NK-92 (cell line): ENCODE measurements around the gene NARF.

Experiments
- DNase-seq: peaks from one replicate; lab custom pipeline; 2025; ENCODE audit not compliant: unreplicated experiment; lab: John Stamatoyannopoulos, UW

Gene NARF

DNA sequence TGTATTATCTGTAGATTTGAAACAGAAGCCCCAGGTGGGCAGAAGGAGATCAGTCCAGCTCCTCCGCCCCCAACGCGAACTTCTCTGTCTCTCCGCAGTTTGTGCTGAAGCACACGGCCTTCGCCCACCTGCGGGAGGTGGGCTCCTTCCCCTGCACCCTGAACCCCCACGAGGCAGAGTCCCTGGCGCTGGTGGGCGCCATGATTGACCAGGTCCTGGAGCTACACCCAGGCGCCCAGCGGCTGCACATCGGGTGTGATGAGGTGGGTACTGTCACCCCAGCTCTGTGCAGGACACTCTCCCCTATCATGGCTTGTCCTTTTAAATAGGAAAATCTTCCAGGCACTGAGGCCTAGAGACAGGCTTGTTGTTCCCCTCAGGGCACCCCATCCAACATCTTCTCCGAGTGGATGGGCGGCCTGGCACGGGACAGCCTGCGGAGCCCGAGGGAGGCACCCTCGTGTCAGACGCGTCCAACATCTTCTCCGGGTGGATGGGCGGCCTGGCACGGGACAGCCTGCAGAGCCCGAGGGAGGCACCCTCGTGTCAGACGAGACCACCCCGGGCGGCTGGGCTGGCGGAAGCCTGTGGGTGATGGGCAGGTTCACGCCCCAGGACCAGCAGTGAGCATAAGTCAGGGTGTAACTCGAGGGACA is 24.9 kb upstream of the NARF start:
- no peak for DNase-seq

DNA sequence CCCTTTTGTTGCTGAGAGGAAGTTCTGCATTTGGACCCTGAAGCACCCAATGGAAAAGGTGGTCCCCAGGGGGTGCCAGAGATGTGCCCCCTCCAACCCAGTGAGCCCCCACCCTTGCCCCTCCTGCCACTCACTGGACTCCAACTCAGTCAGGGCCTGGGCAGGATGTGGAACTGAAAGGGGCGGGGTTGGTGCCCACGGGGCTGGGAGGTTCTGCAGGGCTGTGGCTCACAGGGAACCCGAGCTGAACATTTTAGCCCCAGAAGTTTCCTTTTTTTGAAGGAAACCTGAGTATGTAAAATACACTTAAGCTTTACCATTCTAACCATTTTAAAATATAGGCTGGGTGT is 24.4 kb upstream of the NARF start:
- DNase-seq: no peak

GRCh38 chr17:82435103-82435502 is 23.4 kb upstream of the NARF start:
- no peak for DNase-seq

DNA sequence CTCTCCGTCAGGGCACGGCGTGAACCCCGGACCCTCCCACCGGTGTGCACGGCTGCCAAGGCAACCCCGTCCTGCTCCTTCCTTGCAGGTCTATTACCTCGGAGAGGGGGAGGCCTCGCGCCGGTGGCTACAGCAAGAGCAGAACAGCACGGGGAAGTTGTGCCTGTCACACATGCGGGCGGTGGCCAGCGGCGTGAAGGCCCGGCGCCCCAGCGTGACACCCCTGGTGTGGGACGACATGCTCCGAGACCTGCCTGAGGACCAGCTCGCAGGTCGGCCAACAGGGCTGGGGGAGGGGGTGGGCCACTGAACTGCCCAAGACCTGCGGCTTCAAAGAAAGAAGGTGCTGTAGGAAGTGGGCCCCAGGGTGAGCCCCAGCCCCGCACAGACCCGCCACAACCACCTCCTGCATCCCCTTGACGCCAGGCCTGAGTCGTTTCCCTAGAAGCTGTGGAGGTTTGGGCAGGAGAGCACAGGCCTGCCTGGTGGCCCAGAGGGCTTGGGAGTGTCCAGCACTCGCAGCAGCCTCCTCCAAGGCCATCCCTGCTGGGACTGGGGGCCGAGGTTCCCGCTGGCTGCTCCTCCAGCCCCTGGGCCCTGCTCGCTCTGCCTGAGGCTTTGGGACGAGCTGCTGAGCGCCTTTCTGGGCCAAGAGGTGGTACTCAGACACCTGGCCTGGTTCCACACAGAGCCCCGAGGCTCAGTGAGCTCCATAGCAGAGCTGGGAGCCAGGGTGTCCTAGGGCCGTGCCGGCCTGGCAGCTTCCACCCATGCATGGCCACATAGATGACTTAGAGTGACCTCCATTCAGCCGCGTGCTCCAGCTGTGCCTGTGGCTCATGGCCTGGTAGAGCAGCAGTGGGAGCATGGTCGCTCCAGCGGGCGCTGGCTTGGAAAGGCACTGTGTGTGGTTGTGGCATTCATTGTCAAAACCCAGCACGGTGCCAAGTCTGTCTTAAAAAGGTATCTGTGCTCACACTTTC is 22.6 kb upstream of the NARF start:
- no peak for DNase-seq

GRCh38 chr17:82436601-82437324 is 21.8 kb upstream of the NARF start:
- no peak for DNase-seq

- DNase-seq: no peak
Observed at GRCh38 chr17:82437325-82437668, 21.2 kb upstream of the NARF start.

DNA sequence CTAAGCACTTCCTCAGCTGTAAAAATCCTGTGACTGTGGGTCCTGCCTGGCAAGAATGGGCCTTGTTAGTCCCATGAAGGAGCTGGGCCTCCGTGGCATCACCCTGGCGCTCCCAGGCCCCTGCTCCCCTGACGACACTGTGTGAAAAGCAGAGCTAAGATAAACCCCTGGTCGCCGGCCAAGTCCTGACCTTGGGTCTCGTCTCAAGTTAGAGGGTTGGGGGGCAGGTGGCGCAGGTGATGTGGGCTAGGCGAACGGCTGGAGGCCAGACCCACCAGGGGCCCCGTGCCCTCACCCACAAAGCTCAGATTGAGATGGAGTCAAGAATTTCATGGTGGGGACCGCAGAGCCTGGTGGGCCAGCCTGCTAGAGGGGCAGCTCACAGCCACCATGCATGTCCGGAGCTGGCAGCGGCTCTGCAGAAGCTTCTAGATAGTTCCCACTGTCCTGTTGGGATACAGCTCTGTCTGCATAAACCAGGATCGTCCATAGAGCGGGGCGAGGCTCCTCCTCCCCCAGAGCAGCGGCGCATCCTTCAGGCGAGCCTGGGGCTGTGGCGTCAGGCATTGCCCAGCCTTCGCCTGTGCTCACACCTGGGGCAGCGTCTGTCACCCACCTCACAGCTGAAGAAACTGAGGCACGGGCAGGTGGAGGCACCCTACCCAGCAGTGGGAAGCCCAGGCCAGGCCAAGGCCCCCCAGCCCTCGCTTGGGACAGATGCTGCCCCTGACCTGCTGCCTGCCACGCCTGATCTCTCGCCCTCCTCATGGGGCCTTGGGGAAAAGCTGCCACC is 19.9 kb upstream of the NARF start:
- DNase-seq: no peak

DNA sequence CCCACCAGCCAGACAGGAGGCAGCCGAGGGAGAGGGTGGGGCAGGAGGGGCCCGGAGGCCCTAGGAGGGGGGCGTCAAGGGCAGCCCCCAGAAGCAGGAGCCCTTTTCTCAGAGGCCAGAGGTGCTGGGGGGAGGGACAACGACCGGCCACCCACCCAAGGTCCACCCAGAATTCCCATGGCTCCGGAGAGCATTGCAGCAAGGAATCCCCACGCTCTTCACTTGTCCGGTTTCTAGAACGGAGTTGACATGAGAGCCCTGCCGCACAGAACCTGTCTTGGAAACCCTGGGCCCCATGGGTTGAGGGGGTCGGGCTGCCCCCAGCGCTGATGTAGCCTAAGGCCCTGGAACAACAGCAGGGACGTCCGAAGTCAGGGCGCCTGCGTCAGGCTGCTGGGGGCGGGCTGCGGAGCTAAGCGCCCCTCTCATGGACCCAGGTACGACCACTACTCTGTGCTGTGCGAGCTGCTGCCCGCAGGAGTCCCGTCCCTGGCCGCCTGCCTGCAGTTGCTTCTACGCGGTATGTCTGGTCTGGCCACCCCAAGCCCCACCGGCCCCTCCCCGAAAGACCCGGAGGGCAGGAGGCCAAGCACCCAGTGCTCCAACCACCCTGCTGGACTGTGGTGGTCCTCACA is 19.2 kb upstream of the NARF start:
- no peak for DNase-seq

GRCh38 chr17:82439829-82440365 is 18.6 kb upstream of the NARF start:
- DNase-seq: no peak

GRCh38 chr17:82440469-82440981 is 18.0 kb upstream of the NARF start:
- DNase-seq: no peak

DNA sequence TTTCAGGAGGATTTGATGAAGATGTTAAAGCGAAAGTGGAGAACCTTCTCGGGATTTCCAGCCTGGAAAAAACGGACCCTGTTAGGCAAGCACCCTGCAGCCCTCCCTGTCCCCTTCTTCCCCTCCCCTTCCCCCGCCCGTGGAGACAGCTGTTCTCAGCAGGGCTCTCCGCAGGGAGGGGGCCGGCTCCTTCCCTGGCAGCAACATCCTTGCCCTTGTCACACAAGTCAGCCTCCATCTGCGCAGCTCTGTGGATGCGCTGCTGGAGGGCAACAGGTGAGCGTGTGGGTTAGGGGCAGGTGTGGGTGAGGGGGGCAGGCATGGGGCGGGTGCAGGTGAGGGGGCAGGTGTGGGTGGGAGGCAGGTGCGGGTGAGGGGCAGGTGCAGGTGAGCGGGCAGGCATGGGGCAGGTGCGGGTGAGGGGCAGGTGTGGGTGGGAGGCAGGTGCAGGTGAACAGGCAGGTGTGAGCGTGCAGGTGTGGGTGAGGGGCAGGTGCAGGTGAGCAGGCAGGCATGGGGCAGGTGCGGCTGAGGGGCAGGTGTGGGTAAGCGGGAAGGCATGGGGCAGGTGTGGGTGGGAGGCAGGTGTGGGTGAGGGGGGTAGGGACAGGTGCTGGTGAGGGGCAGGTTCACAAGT is 17.4 kb upstream of the NARF start:
- DNase-seq: no peak

GRCh38 chr17:82441691-82442487 is 16.7 kb upstream of the NARF start:
- no peak for DNase-seq

DNA sequence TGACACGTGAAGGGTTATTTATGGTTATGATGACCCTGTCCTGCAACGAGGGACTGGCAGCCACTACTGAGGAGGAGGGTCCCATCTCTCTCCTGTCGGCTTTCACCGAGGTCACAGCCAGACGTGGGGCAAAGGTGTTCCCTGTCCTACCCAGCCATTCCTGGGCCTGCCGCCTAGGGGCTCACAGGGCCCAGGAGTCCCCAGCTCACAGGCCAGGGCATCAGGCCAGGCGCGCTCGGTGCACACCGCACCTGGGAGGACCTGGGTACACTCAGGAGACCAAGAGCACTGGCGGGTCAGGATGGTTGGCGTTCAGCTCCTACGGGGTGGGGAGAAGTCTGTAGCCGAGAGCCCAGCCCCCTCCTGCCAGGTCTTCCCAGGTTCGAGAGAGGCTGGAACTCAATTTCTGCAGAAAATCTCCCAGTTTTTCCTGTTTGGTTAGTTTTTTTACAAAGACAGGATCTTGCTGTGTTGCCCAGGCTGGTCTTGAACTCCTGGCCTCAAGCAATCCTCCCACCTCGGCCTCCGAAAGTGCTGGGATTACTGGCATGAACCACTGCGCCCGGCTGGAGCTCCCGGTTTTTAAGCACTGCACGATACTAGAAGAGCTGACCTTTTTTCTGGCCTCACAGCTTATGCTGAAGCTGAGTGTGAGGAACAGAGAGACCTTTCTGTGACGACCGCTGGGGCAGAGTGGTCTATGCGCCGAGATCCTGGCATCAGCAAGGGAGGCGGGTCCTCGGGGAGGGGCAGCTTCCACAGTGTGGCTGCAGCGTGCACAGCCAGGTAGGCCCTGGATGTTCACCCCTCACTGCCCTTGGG is 15.7 kb upstream of the NARF start:
- no peak for DNase-seq

- no peak for DNase-seq
Observed at GRCh38 chr17:82443465-82444283, 14.9 kb upstream of the NARF start.

- DNase-seq: no peak
Observed at GRCh38 chr17:82444284-82444893, 14.2 kb upstream of the NARF start.

DNA sequence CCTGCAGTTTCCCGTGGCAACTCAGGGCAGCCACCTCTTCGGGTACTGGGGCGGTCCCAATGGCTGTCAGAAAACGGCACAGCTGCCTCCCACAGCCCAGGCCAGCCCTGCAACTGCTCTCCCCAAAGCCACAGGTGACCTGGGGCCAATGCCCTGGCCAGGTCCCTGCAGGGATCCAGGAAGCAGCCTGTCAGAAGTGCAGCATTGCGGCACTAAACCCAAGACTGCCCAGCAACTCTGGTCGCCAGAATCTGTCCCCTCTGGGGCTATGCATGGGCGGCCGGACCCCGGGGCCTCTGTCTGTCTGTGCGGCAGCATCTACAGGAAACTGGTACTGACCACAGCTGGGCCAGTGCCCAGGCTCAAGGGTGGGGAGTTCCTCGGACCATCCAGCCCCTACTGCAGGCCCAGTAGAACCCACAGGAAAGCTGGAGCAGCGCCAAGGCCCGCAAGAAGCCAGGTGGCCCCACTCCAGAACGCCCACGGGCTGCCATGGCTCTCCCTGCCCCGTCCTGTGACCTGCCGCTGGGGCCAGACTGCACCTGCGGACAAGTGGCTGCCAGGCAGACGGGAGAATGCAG is 13.5 kb upstream of the NARF start:
- DNase-seq: no peak
